Measurements from ENCODE around the gene SPRR1B.
"Not testable (repeated sequence)": the region's sequence is repeated elsewhere in the genome, so short reads cannot be mapped to it uniquely, and the experiment has no call there.

SPRR1B gene

GRCh38 chr1:153023109-153023508 lies 7.9 kb upstream of the SPRR1B start:
- H3K27ac Mint-ChIP-seq, result no peak overlapping the region
- no peak overlapping the region for H3K4me3 Mint-ChIP-seq
- H3K27me3 Mint-ChIP-seq, result peaks cover 25% of the 10 kb centered on the region
- H3K9me3 Mint-ChIP-seq, result no peaks in the 10 kb centered on the region
- H3K4me1 Mint-ChIP-seq, result no peaks in the 10 kb centered on the region
- no peaks in the 10 kb centered on the region for H3K36me3 Mint-ChIP-seq

GRCh38 chr1:153024413-153024812 lies 6.6 kb upstream of the SPRR1B start:
- H3K9me3 Mint-ChIP-seq, result no peaks in the 10 kb centered on the region
- H3K4me3 Mint-ChIP-seq, result no peak overlapping the region
- no peaks in the 10 kb centered on the region for H3K36me3 Mint-ChIP-seq
- H3K27ac Mint-ChIP-seq, result no peak overlapping the region
- H3K4me1 Mint-ChIP-seq, result no peaks in the 10 kb centered on the region
- peaks cover 25% of the 10 kb centered on the region for H3K27me3 Mint-ChIP-seq

- peaks cover 21% of the 10 kb centered on the region for H3K27me3 Mint-ChIP-seq
Observed at GRCh38 chr1:153025797-153026196, 5.2 kb upstream of the SPRR1B start.

GRCh38 chr1:153028766-153029165 lies 2.2 kb upstream of the SPRR1B start:
- Mint-ChIP-seq H3K9me3 (no peaks in the 10 kb centered on the region), H3K36me3 (no peaks in the 10 kb centered on the region), H3K4me1 (no peaks in the 10 kb centered on the region), H3K4me3 (no peak overlapping the region), H3K27ac (no peak overlapping the region), H3K27me3 (peaks cover 9% of the 10 kb centered on the region)

More at GRCh38 chr1:153025797-153026196, 5.2 kb upstream of the SPRR1B start:
- H3K27ac Mint-ChIP-seq, result no peak overlapping the region
- H3K9me3 Mint-ChIP-seq, result no peaks in the 10 kb centered on the region
- no peaks in the 10 kb centered on the region for H3K36me3 Mint-ChIP-seq
- no peak overlapping the region for H3K4me3 Mint-ChIP-seq
- H3K4me1 Mint-ChIP-seq, result no peaks in the 10 kb centered on the region

- Mint-ChIP-seq H3K4me3 (no peak overlapping the region), H3K27ac (no peak overlapping the region), H3K36me3 (no peaks in the 10 kb centered on the region), H3K9me3 (no peaks in the 10 kb centered on the region), H3K4me1 (no peaks in the 10 kb centered on the region), H3K27me3 (peaks cover 7% of the 10 kb centered on the region)
Observed at GRCh38 chr1:153032073-153032472, 1.1 kb downstream of the SPRR1B start.

- H3K27me3 Mint-ChIP-seq, result peaks cover 10% of the 10 kb centered on the region
- H3K9me3 Mint-ChIP-seq, result no peaks in the 10 kb centered on the region
- H3K4me3 Mint-ChIP-seq, result no peak overlapping the region
- H3K36me3 Mint-ChIP-seq, result no peaks in the 10 kb centered on the region
- no peak overlapping the region for H3K27ac Mint-ChIP-seq
- H3K4me1 Mint-ChIP-seq, result no peaks in the 10 kb centered on the region
Observed at GRCh38 chr1:153032677-153033308, 1.8 kb downstream of the SPRR1B start.

GRCh38 chr1:153035211-153035610 lies 4.2 kb downstream of the SPRR1B start:
- H3K27me3 Mint-ChIP-seq, result peaks cover 20% of the 10 kb centered on the region
- H3K4me3 Mint-ChIP-seq, result no peak overlapping the region
- no peak overlapping the region for H3K27ac Mint-ChIP-seq
- H3K4me1 Mint-ChIP-seq, result no peaks in the 10 kb centered on the region
- no peaks in the 10 kb centered on the region for H3K9me3 Mint-ChIP-seq
- no peaks in the 10 kb centered on the region for H3K36me3 Mint-ChIP-seq

GRCh38 chr1:153040950-153041631 lies 10.1 kb downstream of the SPRR1B start, which contains the start of gene SPRR2D:
Gene SPRR2D (minus strand): TSS chr1:153041120. CDS start chr1:153040346, 774 bp downstream.
- Mint-ChIP-seq H3K36me3 (no peaks in the 10 kb centered on the region), H3K9me3 (no peaks in the 10 kb centered on the region), H3K4me3 (no peak within 1 kb of the TSS), H3K4me1 (no peaks in the 10 kb centered on the region), H3K27me3 (peaks cover 48% of the 10 kb centered on the region), H3K27ac (no peak within 1 kb of the TSS)

- H3K9me3 Mint-ChIP-seq, result peaks cover 13% of the 10 kb centered on the region
- no peaks in the 10 kb centered on the region for H3K36me3 Mint-ChIP-seq
- H3K4me1 Mint-ChIP-seq, result no peaks in the 10 kb centered on the region
- no peak overlapping the region for H3K4me3 Mint-ChIP-seq
- peaks cover 34% of the 10 kb centered on the region for H3K27me3 Mint-ChIP-seq
- no peak overlapping the region for H3K27ac Mint-ChIP-seq
Observed at GRCh38 chr1:153049211-153049610, 18.2 kb downstream of the SPRR1B start.

GRCh38 chr1:153056111-153056510 lies 25.1 kb downstream of the SPRR1B start:
- not testable (repeated sequence) for H3K27ac Mint-ChIP-seq, H3K36me3 Mint-ChIP-seq, H3K4me3 Mint-ChIP-seq, H3K4me1 Mint-ChIP-seq
- Mint-ChIP-seq H3K27me3 (peaks cover 27% of the 10 kb centered on the region), H3K9me3 (peaks cover 13% of the 10 kb centered on the region)

GRCh38 chr1:153057375-153057774 lies 26.4 kb downstream of the SPRR1B start, which contains the start of gene SPRR2A:
Gene SPRR2A (minus strand): TSS chr1:153057512. CDS start chr1:153056735, 777 bp downstream.
- no peak within 1 kb of the TSS for H3K27ac Mint-ChIP-seq
- peaks cover 4% of the 10 kb centered on the region for H3K9me3 Mint-ChIP-seq
- no peaks in the 10 kb centered on the region for H3K4me1 Mint-ChIP-seq
- peaks cover 22% of the 10 kb centered on the region for H3K27me3 Mint-ChIP-seq
- no peaks in the 10 kb centered on the region for H3K36me3 Mint-ChIP-seq
- H3K4me3 Mint-ChIP-seq, result no peak within 1 kb of the TSS

GRCh38 chr1:153058154-153058553 lies 27.2 kb downstream of the SPRR1B start:
- Mint-ChIP-seq H3K27me3 (peaks cover 22% of the 10 kb centered on the region), H3K36me3 (no peaks in the 10 kb centered on the region), H3K4me1 (no peaks in the 10 kb centered on the region), H3K27ac (no peak overlapping the region), H3K9me3 (no peaks in the 10 kb centered on the region), H3K4me3 (no peak overlapping the region)

- Mint-ChIP-seq H3K4me3 (no peak overlapping the region), H3K27ac (no peak overlapping the region), H3K4me1 (no peaks in the 10 kb centered on the region), H3K36me3 (no peaks in the 10 kb centered on the region), H3K27me3 (peaks cover 21% of the 10 kb centered on the region), H3K9me3 (no peaks in the 10 kb centered on the region)
Observed at GRCh38 chr1:153058826-153059784, 28.1 kb downstream of the SPRR1B start.

GRCh38 chr1:153070243-153070642 lies 39.2 kb downstream of the SPRR1B start:
- H3K4me1 Mint-ChIP-seq, result no peaks in the 10 kb centered on the region
- H3K4me3 Mint-ChIP-seq, result no peak overlapping the region
- H3K9me3 Mint-ChIP-seq, result no peaks in the 10 kb centered on the region
- H3K27ac Mint-ChIP-seq, result no peak overlapping the region
- H3K36me3 Mint-ChIP-seq, result no peaks in the 10 kb centered on the region
- peaks cover 13% of the 10 kb centered on the region for H3K27me3 Mint-ChIP-seq

GRCh38 chr1:153071511-153071910 lies 40.5 kb downstream of the SPRR1B start, which contains the start of gene SPRR2B:
Gene SPRR2B (minus strand): TSS chr1:153071611. CDS start chr1:153070839, 772 bp downstream.
- peaks cover 11% of the 10 kb centered on the region for H3K27me3 Mint-ChIP-seq
- no peak within 1 kb of the TSS for H3K4me3 Mint-ChIP-seq
- H3K36me3 Mint-ChIP-seq, result no peaks in the 10 kb centered on the region
- H3K4me1 Mint-ChIP-seq, result no peaks in the 10 kb centered on the region
- H3K9me3 Mint-ChIP-seq, result no peaks in the 10 kb centered on the region
- H3K27ac Mint-ChIP-seq, result no peak within 1 kb of the TSS
